A172 (cell line): ENCODE results near the gene GPR142. TPM values are rescaled to one million over a fixed set of nuclear protein-coding genes. Genes with fewer than 3 reads are reported as not detected.

Experiments
- DNase-seq: peaks from one replicate; pipeline ENCODE4 v3.0.0-alpha.2; 2015; ENCODE audit warnings: low spot score
- total RNA-seq: library from RNA; depleted of rRNA; stranded (reverse); fragments of >200 nt; shearing (Covaris generic); gene quantifications from 2 replicates; pipeline ENCODE4 v1.2.3, GENCODE V29; 2014; rRNA removed

GPR142 gene, protein sequence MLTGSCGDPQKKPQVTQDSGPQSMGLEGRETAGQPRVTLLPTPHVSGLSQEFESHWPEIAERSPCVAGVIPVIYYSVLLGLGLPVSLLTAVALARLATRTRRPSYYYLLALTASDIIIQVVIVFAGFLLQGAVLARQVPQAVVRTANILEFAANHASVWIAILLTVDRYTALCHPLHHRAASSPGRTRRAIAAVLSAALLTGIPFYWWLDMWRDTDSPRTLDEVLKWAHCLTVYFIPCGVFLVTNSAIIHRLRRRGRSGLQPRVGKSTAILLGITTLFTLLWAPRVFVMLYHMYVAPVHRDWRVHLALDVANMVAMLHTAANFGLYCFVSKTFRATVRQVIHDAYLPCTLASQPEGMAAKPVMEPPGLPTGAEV
- not detected in 2 replicates for total RNA-seq

DNA sequence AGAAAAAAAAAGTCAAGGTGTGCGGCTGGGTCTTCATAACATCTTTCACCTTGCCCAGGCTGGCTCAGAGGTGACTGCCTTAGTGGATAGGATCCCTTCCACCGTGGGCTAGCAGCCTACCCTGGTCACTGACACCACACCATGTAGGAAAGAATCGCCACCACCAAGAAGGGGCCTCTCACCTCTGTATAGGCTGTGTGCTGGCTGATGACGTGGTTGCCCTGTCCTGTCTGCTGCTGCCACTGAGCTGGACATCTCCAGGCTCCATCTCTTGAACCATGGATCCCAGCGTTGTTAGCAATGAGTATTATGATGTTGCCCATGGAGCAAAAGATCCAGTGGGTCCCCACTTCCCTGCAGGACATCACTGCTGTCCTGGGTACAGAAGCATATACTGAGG is at the start of gene GPR142:
Gene GPR142, plus strand, starts transcription at position 301 of the 400 bp plus-strand sequence. CDS start 2,035 bp downstream, outside the sequence.
- no peak for DNase-seq

DNA sequence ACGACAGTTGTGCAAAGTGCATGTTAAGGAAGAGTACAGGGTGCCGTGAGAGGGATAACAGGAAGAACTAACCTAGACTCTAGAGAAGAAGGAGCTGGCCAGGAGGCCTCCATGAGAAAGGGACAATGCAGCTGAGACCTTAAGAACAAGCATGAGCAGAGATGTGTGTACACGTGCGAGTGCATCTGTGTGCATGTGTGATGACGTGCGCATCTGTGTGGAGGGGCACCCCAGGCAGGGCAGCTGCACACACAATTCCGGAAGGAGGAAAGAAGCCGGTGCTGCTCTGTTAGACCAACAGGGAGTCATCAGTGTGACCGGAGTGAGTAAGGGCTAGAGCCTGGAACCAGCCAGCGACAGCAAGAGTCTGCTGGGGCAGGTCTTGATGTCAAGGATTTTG is 48.9 kb upstream of the GPR142 start:
- no peak for DNase-seq

DNA sequence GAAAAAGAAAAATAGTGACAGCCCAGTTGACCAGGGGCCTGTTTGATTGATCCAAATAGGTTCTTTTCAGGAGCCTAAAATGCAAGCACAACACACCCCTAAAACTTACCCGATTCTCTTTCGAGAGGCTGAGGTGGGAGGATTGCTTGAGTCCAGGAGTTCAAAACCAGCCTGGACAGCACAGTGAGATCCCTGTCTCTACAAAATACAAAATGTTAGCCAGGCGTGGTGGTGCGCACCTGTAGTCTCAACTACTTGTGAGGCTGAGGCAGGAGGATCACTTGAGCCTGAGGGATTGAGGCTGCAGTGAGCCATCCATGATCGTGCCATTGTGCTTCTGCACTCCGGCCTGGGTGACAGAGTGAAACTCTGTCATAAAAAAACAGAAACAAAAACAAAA is 42.8 kb upstream of the GPR142 start:
- DNase-seq = no peak

DNA sequence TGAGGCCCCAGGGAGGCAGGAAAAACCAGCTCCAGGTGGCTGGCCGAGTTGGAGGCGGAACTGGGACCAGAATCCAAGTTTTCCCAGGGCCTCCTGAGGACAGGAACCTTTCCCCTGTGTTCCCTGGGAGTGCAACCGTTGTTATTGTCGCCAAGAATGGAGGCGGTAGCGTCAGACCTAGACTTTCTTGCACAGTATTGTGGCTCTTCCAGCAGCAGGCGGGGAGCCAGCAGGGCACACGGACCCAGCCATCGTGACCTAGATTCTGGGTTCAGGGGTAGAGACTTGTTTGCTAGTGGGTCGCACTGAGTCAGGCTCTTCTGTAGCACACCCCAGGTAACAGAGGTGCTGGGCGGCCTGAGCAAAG is 41.9 kb upstream of the GPR142 start:
- no peak for DNase-seq

DNA sequence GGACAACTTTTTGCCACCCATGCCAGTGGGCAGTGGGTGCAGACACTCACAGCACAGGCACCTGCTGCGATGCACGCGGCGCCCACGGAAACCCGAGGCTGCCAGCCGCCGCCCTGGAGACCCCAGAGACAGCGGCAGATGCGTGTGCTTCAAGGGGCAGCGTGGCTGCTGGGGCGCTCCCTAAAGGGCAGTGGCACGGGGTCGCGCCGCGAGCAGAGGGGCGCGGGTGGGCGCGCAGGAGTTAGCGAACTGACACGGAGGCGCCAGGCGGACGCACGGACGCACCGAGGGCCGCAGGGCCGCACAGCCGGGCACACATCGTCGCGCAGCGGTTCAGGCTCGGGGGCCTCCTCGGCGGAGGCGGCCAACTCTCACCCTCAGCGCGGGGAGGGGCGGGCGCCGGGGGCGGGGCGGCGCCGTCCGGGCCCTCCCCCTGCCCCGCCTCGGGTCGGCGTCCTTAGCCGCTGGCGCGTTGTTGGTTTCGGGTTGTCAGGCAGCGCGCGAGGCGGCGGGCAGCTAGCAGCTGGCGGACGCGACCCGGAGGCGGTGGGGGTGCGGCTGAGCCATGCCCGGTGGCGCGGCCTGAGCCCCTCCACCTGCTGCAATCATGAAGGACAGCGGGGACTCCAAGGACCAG is 41.4 kb upstream of the GPR142 start, which contains the start of gene KIF19:
Gene KIF19, plus strand, starts transcription at position 484 of the 637 bp plus-strand sequence. Its CDS starts 124 bp downstream, at position 608.
- no peak for DNase-seq

DNA sequence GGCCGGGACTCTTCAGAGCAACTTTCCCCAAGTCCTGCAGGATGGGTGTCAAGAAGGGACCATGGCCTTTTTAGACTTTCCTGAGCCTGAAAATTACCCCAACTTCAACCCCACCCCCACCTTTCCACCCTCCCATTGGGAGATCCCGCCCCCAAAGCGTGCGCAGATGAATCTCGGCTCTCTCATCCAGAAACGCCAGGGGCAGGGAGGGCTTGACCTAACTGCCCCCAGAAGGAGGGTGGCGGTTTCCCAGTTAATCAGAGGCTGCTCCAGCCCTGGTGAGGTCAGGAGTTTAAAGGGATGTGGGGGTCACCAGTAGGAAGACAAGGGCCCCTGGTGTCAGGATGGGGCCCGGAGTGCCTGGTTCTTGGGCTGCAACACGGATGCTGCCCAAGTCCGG is 40.8 kb upstream of the GPR142 start:
- no peak for DNase-seq

DNA sequence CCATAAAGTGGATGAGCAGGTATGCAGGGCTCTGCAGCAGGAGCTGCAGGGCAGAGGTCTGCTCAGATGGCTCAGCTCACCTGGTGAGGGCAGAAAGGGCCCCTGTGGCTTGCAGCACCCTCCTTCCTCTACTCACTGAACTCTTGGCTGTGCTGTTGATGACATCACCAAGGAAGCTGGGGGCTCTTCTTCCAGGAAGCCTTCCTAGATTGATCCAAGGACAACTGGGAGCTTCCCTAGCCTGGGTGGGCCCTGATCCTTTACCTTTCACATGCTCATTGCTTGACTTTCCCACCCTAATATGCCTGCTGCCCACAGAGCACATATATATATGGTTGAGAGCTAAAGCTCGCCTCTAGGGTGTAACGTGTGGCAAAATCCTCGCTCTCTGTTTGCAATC is 38.8 kb upstream of the GPR142 start:
- DNase-seq = no peak

DNA sequence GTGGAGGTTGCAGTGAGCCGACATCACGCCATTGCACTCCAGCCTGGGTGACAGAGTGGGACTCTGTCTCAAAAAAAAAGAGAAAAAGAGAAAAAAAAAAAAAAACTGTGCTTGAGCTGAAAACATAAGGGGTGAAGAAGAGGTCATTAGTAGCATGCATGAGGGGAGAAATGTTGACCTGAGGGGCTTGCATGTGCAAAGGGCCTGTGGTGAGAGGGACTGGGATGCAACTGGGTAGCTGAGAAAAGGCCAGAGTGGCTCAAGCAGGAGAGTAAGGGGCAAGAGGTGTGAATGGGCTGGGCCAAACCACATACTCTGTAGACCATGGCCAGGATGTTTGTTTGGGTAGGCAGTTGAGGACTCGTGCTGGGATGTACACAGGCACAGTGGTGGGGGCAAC is 37.9 kb upstream of the GPR142 start:
- DNase-seq = no peak

DNA sequence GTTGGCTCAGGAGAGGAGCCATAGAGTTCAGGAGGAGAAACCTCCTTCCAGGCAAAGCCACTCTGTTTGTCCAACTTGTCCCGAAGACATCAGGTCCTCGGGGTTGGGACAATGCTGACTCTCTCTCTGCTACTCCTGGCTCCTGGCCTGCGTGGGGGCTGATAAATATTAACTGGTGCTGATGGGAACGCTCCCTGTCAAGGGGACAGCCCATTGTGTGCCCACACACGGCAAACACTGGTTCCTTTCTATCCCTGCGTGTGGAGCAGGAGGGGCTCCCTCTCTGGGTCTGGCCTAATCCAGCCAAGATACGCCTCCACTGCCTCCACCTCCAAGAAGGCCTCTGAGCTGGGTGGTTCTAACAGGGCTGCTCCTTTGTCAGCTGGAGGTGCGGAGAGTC is 36.9 kb upstream of the GPR142 start:
- DNase-seq = no peak

DNA sequence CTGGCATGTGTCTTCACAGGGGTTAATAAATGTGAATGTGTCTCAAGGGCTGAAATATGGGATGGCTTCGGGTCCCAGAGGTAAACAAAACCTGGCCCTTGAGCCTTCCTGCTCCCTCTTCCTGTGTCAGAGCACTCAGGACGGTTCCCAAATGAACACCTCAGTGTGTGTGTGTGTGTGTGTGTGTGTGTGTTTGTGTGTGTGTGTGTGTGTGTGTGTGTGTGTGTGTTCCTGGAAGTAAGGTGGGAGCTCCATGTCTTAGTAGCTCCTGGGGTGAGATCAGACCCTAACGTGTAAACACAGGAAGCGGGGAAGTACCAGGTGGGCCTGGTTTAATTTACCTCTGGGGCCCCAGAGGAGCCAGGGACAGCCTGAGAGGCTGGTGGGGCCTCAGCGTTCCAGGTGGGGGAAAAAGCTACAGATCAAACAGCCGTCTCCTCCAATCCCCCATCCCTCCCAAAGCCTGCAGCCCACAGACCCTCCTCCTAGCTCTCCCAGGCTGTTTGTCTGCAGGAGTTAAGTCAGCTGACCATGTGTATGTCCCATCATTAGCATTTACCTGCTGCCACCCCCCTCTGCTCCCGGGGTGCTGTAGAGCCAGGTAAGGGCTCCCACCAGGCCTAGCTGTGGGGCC is 35.2 kb upstream of the GPR142 start:
- DNase-seq = no peak

DNA sequence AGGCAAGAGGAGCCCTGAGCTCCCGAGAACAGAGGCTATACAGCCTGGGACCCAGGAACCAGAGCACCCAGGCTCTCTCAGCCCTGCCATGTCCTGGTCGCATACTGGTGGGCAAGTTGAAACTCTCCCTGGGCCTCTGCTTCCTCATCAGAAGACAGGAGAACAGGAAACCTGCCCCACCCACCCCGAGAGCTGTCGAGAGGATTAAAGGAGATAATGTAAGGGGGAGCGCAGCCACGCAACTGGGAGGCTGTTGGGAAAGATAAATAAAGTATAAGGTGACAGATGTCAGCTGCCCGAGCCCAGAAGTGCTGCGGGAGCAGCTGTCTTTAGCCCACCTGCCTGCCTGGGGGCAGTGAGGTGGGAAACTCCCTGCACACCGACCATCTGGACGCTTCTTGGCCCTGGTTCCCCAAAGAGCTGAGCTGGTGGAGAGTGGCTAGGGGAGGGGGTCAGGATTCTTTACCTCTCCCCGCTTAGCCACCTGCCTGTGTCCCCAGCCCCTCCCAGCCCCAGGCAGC is 34.5 kb upstream of the GPR142 start:
- no peak for DNase-seq

DNA sequence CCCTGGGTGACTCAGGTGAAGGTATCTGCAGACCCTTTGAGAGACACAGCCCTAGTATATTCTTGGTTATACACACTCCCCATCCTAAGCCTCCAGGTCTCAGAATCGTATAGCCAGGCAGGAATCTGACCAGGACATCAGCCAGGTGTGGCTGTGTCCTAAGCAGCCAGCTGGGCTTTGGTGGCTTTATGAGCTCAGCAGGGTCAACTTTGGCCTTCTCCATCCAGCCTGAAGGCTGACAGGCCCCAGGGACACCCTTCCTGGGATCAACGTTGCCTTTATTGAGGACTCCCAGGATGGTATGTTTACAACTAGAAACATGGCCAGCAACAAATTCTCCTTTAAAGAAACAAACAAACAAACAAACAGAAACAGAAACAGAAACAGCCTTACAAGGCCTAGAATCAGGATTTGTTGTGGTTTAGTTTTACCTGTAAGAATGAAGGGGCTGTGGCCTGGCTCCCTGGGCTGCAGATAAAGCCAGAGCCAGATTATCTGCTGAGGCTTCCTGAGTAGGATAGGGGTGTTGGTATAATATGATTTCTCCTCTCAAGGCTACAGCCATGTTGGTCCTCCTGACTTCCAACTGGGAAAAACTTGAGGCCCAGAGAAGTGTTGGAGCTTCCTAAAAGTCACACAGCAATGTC is 32.8 kb upstream of the GPR142 start:
- DNase-seq = no peak

DNA sequence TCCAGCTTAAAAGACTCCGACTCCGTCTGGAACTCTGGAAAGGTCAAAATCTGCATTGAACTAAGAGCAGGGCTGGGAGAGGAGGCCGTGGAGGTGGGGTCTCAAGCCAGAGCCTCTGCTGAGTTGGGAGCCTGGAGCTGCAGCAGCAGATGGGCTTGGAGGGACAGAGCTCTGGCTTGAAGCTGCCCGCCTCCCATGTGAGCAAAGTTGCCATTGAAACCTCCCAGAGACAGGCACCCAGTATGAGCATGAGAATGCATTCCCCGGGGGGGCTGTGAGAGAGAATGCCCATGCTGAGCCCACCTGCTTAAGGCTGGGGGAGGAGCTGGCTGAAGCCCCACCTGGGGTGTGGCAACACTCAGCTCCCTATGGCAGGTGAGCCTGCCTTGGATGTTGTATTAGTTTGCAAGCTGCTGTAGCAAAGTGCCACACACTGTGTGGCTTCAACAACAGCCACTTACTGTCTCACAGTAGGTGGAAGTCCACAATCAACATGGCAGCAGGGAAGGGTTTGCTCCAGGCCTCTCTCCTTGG is 31.7 kb upstream of the GPR142 start:
- no peak for DNase-seq

DNA sequence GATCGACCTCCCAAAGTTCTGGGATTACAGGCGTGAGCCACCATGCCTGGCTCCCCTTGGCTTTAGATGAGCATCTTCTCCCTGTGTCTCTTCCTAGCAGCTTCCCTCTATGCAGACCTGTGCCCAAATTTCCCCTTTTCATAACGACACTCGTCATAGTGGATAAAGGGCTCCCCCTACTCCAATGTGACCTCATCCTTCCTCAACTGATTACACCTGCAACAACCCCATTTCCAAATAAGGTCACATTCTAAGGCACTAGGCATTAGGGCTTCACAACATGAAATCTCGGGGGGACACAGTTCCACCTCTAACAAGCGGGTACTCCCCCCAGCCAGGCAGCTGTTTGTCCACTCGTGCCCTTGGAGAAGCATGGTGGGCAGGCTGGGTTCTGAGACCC is 31.0 kb upstream of the GPR142 start:
- DNase-seq = no peak

DNA sequence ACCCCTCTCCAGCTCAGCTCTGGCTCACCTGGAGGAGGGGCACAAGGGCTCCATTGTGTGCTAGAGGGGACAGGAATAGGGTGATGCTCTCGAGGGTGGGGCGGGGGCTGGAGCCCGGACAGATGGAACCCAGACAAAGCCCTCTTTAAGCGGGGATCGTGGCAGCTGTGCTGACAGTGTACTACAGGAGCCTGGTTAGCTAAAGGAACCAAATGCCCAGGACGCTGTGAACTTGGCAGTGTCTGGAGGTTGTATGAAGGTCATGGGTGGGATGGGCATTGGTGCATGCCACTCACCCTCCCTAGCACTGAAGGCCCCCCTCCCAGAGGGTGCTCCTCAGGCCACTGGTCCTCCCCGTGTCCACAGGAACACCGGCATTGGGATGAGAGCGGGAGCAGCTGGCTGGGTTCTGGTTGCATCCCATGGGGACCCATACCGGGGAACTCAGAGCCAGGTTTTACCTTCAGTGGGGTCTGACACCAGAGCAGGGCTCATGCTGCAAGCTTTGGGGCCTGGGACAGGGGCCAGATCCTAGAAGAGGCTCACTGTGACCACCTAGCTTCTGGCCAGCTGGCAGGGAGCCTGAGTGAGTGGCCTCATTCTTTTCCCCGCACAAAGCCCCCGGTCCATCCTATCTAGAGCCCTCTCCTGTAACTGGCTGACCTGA is 29.3 kb upstream of the GPR142 start:
- DNase-seq = no peak

DNA sequence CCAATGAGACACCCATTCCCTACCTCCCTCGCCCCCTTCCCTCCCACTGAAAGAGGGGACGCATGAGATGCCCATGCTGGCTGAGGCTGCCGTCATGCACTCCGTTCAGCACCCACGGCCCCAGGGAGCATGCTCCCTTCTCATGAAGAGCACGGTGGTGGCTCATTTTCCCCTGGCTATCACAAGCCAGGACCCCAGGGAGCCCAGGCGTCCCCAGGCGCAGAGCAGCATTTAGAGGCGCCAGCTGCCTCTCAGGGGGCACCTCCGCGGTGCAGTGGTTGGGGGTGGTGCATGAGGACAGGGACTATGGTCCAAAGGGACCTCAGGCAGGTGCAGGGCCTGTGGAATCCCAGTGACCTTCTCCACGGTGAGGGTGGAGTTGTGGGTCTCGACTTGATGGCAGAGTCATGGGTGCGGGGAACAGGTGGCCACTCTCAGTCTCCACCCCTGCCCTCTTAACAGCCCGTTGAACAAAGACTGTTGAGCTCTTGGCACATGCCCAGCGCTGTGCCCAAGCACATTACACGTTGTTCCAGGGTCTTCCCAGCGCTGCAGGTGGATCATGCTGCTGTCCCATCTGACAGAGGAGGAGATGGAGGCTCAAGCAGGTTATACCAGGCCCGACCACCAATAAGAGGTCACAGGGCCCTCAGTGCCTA is 27.6 kb upstream of the GPR142 start:
- no peak for DNase-seq

DNA sequence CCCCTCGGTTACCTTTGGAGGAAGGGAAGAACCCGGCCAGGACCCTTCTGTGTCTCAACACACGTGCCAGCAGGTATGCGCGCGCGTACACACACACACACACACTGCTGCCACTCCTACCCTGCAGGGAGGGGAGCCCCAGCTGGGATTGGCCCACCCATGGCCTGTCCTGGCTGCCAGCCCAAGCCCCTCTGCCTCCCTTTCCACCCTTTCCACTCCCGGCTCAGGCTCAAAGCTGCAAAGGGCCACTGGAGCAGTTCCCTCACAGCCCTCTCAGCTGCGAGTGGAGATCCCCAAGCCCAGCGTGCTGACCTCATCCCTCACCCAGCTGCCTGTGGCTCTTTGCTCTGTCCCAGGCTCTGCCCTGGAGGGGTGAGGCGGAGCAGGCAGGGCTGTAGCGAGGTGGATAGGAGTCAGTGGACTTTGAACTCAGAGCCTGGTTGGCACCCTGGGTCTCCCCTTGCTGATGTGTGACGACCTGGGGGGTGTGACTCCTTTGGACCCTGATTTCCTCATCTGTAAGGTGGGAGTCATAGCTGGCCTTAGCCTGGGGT is 26.8 kb upstream of the GPR142 start:
- no peak for DNase-seq

DNA sequence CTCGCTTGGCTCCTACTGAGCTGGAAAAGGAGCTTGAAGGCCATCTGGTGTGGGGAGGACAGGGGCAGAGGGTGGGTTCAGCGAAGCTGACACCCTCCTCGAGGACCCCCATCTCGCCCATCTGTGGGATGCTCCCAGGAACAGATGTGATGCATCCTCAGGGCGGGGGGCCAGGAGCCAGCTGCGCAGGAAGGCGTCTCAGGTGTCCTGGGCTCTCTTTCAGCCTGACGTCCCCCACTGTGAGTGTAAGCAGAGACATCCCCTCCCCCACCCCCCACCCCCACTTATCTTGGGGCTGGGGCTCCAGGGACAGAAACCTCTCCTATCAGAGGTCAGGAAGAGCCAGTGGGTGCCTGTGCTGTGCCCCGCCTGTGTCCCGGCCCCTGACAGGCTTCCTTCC is 25.1 kb upstream of the GPR142 start:
- no peak for DNase-seq

DNA sequence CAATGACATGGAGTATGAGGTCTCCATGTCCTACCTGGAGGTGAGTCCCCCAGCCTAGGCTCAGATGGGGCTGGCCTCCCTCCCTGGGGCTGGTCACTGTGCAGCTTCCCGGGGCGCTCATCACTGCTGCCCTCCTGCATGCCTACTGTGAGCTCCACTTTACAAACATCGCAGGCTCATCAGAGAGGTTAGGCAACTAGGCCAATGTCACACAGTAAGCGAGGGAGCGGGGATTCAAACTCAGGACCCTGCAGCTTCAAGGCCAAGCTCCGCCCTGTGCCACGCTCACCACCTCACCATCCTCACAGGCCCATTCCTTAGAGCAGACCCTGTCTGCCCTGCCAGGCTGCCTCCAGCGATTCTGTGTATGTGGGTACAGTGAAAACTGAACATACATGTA is 24.2 kb upstream of the GPR142 start:
- no peak for DNase-seq

DNA sequence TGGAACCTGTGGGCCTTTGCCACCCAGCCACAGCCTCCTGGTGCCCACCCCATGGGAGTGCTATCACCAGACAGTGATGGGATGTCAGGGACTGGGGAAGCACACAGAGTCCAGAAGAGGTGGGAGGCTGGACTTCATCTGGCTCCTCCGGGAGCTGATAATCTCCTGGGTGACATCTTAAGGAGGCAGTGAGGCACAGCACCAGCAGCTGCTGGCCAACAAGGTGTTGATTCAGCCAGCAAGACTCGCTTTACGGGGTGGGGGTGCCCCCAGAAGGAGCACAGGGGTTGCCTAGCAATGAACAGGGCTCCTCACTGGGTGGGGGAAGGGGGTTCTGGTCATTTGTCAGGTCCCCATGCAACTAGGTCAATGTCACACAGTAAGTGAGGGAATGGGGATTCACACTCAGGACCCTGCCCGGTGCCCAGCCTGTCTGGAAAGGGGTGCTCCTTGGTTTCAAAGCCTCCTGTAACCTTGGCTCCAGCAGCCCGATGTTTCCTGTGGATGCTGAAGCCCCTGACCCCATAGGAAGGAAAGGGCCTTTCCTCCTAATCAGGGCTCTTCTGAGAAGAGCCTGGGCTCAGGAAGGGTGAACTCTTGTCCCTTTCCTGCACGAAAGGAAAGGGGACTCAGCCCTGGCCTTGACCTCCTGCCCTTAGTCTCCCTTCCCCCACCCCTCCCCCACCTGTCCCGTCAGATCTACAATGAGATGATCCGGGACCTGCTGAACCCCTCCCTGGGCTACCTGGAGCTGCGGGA is 23.6 kb upstream of the GPR142 start:
- DNase-seq = no peak
